DOHH2 (cell line): ENCODE results near the gene PEX10.
"Not testable (repeated sequence)": the region's sequence is repeated elsewhere in the genome, so short reads cannot be mapped to it uniquely, and the experiment has no call there.

Source experiments
- CTCF ChIP-seq: fragments of 200-600 bp; sonication (generic); IDR thresholded peaks from one replicate; pipeline ENCODE4 v1.5.1; 2014; ENCODE audit warnings: antibody characterized with exemption, mild to moderate bottlenecking, low read depth, low read length; ENCODE audit not compliant: poor library complexity, severe bottlenecking
- EZH2phosphoT487 ChIP-seq: fragments of 200-600 bp; sonication (generic); IDR thresholded peaks from 2 replicates; pipeline ENCODE4 v1.6.1; 2017; ENCODE audit warnings: borderline replicate concordance, mild to moderate bottlenecking, antibody characterized with exemption, low read length, moderate library complexity, mixed read lengths

- TF ChIP-seq CTCF, EZH2phosphoT487: not testable (repeated sequence)
Observed at GRCh38 chr1:2440346-2440745, 28.0 kb upstream of the PEX10 start.
